ENCODE results near the gene IFIT1B.
"Not testable (repeated sequence)": the region's sequence is repeated elsewhere in the genome, so short reads cannot be mapped to it uniquely, and the experiment has no call there.

The IFIT1B gene

DNA sequence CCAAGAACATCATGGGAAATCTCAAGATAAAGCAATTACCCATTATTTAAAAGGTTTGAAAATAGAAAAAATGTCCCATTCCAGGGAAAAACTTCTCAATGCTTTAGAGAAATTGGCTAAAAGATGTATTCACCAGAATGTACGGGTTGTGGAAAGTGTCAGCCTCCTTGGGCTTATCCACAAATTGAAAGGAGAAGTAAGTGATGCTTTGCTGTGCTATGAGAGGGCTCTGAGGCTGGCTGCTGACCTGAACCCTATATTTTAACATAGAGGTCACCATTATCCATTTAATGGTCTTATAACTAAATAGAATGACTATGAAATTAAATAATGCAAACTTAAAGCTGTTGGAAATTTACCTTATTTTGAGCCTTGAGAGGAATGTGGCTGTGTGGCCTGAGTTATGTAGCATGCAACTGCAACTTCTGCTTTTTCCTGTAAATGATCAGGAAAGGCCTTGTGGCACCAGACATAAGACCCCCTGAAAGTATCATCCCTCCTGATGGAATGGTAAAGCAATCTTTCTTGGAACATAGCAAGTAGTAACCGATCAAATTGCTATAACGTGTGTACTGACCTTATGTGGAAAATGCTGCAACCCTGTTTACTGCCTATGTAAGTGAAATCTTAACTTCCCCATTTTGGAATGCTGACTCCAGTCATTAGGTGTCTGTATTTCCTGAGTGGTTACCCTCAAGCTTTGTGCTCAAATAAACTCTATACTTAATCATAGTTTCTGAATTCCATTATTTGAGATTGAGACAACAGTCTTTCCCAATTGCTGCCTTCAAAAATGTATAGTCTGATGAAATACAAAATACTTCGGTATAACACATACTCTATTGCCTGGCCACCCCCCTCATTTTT, 6.9 kb downstream of the IFIT1B start:
- no peak for DNase-seq (ENCODE audit: low read depth)

- no peak for DNase-seq (ENCODE audit: low read depth)
Observed at GRCh38 chr10:89388806-89389205, 10.9 kb downstream of the IFIT1B start.

DNA sequence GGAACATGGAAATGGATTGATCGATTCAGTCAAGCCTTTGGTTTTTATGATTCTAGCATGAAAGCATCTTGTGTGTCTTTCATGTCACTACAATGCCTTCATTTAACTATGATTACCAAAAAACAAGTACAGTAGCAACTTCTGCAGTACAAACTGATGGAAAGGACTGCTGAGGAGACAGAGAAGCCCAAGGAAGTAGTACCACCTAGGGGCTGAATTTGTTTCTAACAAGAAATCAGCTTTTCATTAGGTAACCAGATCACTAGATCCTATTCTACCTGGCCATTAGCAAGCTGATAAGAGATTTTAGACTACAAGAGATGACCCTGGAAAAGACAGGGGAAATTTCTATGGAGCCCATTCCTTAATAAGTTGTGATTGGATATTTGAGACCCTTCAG, 11.4 kb downstream of the IFIT1B start:
- DNase-seq (ENCODE audit: low read depth) = no peak

DNA sequence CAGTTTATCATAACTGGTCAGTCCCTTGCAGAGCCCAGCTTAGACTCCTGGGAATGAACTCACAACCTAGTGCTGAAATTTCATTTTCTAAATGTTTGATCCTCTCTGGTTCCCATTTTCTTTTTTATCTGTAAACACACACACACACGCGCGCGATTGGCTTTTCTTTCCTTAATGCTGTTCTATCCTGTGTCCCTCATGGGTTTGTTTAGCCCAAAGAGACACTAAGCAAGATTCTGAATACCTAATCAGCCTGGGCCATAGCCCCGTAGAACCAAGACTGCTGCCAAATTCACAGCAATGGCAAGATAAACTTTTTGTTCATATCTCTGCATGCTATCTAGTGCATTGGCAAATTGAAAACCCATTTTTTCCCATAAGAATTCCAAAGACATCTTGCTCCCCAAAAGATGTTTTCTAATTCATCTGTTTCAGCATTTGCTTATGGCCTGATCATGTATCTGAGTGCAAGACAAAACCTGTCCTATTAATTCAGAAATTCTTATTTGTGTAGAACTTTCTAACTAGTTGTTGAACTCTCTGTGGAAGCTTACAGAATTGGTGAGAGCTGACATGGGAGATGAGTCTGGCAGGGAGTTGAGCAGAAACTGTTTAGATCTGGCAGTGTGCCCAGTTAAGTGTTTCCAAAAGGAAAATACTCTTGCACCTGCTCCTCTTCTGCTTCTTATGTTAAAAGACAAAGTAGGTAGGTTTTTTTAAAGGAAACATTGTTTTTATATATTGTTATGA, 12.8 kb downstream of the IFIT1B start:
- no peak for DNase-seq (ENCODE audit: low read depth)

DNA sequence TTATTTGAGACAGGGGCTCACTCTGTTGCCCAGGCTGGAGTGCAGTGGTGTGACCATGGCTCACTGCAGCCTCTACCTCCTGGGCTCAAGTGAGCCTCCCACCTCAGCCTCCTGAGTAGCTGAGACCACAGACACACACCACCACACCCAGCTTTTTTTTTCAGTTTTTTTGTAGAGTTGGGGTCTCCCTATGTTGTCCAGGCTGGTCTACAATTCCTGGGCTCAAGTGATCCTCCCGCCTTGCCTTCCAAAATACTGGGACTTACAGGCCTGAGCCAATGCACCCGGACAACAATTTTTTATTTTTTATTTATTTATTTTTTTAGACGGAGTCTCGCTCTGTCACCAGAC, 13.3 kb downstream of the IFIT1B start:
- not testable (repeated sequence) for DNase-seq (ENCODE audit: low read depth)

DNA sequence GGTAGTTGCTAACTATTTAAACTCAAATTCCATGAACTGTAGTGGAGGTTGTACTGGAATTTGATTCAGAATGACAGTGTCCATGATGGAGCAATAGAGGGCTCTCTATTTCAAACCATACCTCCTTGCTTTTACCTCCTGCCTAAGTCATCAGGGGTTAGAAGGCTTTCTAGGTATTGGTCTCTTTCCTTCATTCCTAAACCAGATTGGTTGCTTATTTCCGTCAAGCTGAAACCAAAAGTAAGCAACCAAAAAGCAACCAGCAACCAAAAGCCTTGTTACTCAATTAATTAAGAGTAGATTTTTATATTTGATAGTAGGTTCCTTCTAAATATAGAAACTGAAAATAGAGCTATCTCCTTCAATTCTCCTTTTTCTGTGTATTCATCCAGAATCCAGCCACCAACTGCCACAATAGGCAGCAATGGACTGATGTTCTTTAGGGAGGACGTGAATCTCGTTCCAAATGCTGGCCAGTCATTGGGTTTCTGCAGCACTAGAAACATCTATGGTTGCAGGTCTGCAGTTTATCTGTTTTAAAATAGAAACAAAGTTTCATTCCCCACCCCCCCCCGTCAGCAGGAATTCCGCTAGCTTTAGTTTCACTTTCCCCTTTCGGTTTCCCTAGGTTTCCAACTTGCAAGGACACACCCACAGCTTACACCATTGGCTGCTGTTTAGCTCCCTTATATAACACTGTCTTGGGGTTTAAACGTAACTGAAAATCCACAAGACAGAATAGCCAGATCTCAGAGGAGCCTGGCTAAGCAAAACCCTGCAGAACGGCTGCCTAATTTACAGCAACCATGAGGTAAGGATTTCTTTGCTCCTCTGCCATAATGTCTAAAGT, 14.3 kb downstream of the IFIT1B start, which contains the start of gene IFIT1:
Gene IFIT1 (plus strand): TSS at position 717 of the 850 bp plus-strand sequence. CDS start 90 bp downstream, at position 807.
- no peak for DNase-seq (ENCODE audit: low read depth)

GRCh38 chr10:89392974-89393373, 15.1 kb downstream of the IFIT1B start:
- DNase-seq (ENCODE audit: low read depth) = no peak

DNA sequence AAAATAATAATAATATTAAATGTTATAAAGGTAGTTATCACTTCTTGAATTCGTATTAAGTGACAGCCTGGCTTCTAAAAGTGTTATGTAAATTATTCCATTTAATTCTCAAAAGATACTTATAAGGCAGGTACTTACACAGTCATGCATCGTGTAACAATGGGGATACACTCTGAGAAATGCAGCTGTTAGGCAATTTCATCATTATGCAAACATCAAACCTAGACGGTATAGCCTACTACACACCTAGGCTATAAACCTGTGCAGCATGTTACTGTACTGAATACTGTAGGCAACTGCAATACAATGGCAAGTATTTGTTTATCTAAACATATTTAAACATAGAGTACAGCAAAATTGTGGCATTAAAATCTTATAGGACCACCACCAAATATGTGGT, 16.0 kb downstream of the IFIT1B start:
- no peak for DNase-seq (ENCODE audit: low read depth)

- DNase-seq (ENCODE audit: low read depth) = no peak
Observed at GRCh38 chr10:89395141-89395540, 17.3 kb downstream of the IFIT1B start.

DNA sequence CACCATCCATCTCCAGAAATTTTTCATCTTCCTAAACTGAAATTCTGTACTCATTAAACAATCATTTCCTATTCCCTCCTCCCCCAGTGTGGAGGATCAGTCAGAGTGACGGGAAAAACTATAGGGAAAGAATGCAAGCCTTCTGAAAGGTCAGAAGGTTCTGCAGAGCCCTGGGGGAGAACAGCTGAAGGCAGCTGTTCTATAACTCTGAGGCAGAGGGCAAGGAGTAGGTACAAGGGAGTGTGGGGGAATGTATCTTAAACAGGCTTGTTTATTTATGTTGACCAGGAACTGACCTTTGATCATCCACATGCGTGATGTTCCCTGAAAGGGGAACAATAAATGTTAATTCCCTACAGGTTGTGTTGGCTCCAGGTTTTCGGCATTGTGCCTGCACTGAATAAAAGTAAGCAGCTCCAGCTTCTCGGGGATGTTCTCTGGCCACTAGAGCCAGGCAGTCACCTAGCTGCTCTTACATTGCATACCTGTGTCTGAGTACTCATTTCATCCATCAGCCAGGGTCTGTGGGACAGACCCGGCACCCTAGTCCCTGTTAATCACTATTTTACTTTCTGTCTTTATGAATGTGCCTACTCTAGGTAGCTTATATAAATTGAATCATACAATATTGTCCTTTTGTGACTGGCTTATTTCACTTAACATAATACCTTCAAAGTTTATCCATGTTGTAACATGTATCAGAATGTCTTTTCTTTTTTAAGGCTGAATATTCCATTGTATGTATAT, 20.3 kb downstream of the IFIT1B start:
- DNase-seq (ENCODE audit: low read depth) = no peak

DNA sequence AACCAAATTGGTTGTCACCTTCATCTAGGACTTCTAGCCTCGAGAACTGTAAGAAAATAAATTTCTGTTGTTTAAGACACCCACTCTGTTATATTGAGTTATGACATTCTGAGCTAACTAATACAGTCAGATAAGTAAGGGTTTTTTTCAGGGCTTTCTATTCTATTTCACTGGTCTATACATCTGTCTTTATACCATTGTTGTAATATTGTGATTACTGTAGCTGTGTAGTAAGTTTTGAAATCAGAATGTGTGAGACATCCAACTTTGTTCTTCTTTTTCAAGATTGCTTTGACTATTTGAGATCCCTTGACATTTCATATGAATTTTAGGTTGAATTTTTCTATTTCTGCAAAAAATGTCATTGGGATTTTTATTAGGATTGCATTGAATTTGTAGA, 22.1 kb downstream of the IFIT1B start:
- no peak for DNase-seq (ENCODE audit: low read depth)

DNA sequence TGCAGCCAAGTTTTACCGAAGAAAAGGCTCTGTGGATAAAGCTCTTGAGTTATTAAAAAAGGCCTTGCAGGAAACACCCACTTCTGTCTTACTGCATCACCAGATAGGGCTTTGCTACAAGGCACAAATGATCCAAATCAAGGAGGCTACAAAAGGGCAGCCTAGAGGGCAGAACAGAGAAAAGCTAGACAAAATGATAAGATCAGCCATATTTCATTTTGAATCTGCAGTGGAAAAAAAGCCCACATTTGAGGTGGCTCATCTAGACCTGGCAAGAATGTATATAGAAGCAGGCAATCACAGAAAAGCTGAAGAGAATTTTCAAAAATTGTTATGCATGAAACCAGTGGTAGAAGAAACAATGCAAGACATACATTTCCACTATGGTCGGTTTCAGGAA, 25.2 kb downstream of the IFIT1B start:
- DNase-seq (ENCODE audit: low read depth) = no peak

DNA sequence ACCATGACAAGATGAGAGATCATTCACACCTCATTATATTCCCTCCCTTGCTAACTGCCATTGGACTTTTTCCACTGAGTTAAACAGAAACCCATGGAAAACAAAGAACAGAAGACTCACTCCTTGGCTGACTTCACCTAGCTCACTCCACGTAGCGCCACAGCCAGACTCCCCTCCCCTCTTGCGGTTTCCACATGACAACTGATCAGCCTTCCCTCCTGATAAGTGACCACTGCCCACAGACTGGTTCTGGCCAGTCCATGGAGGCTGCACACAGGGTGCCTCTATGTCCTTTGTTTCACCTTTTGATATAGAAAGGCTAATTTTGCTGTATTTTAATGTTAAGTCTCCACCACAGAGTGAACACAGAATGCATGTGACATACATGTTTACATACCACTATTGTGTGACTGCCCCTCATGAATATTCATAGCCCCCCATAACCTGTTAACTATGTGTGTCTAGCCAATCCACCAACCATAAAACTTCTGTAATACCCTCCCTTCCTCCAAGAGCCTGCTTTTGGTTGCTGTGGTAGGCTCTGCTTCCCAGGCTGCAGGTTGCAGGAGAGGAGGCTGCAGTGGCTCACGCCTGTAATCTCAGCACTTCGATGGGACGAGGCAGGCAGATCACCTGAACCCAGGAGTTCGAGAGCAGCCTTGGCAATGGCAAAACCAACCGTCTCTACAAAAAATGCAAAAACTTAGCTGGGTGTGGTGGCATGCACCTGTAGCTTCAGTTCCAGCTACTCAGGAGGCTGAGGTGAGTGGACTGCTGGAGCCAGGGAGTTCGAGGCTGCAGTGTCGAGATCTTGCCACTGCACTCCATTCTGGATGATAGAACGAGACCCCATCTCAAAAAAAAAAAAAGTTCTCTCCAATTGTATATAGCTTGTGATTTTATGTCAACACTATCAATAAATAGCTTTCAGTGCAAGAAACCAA, 26.5 kb downstream of the IFIT1B start:
- no peak for DNase-seq (ENCODE audit: low read depth)

DNA sequence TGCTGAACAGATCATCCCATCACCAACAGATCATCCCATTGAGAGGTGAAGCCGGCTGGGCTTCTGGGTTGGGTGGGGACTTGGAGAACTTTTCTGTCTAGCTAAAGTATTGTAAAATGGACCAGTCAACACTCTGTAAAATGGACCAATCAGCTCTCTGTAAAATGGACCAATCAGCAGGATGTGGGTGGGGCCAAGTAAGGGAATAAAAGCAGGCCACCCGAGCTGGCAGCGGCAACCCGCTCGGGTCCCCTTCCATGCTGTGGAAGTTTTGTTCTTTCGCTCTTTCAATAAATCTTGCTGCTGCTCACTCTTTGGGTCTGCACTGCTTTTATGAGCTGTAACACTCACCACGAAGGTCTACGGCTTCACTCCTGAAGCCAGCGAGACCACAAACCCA, 28.3 kb downstream of the IFIT1B start:
- not testable (repeated sequence) for DNase-seq (ENCODE audit: low read depth)

DNA sequence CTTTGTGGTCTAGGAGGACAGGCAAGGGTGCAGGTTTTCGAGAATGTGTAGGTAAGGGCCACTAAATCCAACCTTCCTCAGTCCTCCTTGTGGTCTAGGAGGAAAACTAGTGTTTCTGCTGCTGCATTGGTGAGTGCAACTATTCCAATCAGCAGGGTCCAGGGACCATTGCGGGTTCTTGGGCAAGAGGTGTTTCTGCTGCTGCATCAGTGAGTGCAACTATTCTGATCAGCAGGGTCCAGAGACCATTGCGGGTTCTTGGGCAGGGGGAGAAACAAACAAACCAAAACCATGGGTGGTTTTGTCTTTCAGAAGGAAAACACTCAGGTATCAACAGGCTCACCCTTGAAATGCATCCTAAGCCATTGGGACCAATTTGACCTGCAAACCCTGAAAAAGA, 29.9 kb downstream of the IFIT1B start:
- not testable (repeated sequence) for DNase-seq (ENCODE audit: low read depth)

DNA sequence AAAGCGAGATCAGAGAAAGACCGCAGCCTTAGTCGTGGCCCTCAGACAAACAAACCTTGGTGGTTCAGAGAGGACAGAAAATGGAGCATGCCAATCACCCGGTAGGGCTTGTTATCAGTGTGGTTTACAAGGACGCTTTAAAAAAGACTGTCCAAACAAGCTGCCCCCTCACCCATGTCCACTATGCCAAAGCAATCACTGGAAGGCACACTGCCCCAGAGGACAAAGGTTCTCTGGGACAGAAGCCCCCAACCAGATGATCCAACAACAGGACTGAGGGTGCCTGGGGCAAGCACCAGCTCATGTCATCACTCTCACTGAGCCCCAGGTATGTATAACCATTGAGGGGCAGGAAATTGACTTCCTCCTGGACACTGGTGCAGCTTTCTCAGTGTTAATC, 31.4 kb downstream of the IFIT1B start:
- DNase-seq (ENCODE audit: low read depth) = not testable (repeated sequence)

- DNase-seq (ENCODE audit: low read depth) = not testable (repeated sequence)
Observed at GRCh38 chr10:89410551-89410950, 32.7 kb downstream of the IFIT1B start.

DNA sequence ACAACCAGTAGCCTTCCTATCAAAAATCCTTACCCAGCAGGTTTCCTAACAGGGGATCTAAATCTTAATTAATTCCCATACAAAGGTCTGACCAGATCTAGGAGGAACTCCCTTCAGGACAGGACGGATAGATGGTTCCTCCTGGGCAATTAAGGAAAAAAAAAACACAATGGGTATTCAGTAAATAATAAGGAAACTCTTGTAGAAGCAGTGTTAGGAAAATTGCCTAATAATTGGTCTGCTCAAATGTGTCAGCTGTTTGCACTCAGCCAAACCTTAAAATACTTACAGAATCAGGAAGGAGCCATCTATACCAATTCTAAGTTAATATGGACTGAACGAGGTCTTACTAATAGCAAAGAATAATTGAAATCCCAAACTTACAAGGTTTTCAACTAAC, 33.3 kb downstream of the IFIT1B start:
- not testable (repeated sequence) for DNase-seq (ENCODE audit: low read depth)

DNA sequence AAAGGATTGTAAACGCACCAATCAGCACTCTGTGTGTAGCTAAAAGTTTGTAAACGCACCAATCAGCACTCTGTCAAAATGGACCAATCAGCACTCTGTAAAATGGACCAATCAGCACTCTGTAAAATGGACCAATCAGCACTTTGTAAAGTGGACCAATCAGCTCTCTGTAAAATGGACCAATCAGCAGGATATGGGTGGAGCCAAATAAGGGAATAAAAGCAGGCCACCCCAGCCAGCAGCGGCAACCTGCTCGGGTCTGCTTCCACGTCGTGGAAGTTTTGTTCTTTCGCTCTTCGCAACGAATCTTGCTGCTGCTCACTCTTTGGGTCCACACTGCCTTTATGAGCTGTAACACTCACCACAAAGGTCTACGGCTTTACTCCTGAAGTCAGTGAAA, 34.4 kb downstream of the IFIT1B start:
- not testable (repeated sequence) for DNase-seq (ENCODE audit: low read depth)

GRCh38 chr10:89413398-89413912, 35.6 kb downstream of the IFIT1B start:
- DNase-seq (ENCODE audit: low read depth) = no peak

Measured in HS-27A (cell line).